Stimulated activated CD4-positive, alpha-beta T cell treated with anti-CD3 and anti-CD28 coated beads, Interleukin-1b, Interleukin-23, amount 100 ng/mL, for 4 hours (primary cell): ENCODE data around the gene KRTAP6-2.

Experiments
- DNase-seq, 2 donors: peaks; one replicate each; pipeline ENCODE4 v3.0.0-alpha.2; 2020; ENCODE audit warnings: low read depth in 2 of 2

The KRTAP6-2 gene

GRCh38 chr21:30598802-30599201 is at the start of gene KRTAP6-2:
Gene KRTAP6-2 (minus strand): TSS chr21:30598902. CDS start chr21:30598874, 28 bp downstream.
- DNase-seq, result no peak

GRCh38 chr21:30646904-30647414 is 48.3 kb upstream of the KRTAP6-2 start:
- no peak for DNase-seq

GRCh38 chr21:30642564-30642963 is 43.9 kb upstream of the KRTAP6-2 start, which contains the start of gene KRTAP20-3:
Gene KRTAP20-3 (plus strand): TSS chr21:30642864.
- DNase-seq, result no peak

- no peak for DNase-seq
Observed at GRCh38 chr21:30638686-30639085, 40.0 kb upstream of the KRTAP6-2 start.

GRCh38 chr21:30634906-30635305 is 36.2 kb upstream of the KRTAP6-2 start, which contains the start of gene KRTAP20-2:
Gene KRTAP20-2 (plus strand): TSS chr21:30635206. CDS start chr21:30635264, 58 bp downstream.
- DNase-seq, result no peak

- DNase-seq, result no peak
Observed at GRCh38 chr21:30629200-30629599, 30.5 kb upstream of the KRTAP6-2 start.

GRCh38 chr21:30628109-30628508 is 29.4 kb upstream of the KRTAP6-2 start:
- no peak for DNase-seq

GRCh38 chr21:30625449-30626165 is 26.9 kb upstream of the KRTAP6-2 start:
- no peak for DNase-seq

GRCh38 chr21:30623362-30623761 is 24.7 kb upstream of the KRTAP6-2 start:
- DNase-seq, result no peak

- no peak for DNase-seq
Observed at GRCh38 chr21:30620522-30620921, 21.8 kb upstream of the KRTAP6-2 start, which contains the start of gene KRTAP20-4. Gene KRTAP20-4 (plus strand): TSS chr21:30620627.

- no peak for DNase-seq
Observed at GRCh38 chr21:30620080-30620479, 21.4 kb upstream of the KRTAP6-2 start.

GRCh38 chr21:30616125-30616524 is 17.4 kb upstream of the KRTAP6-2 start, which contains the start of gene KRTAP20-1:
Gene KRTAP20-1 (plus strand): TSS chr21:30616425. CDS start chr21:30616455, 30 bp downstream.
- no peak for DNase-seq

- DNase-seq, result no peak
Observed at GRCh38 chr21:30615199-30615598, 16.5 kb upstream of the KRTAP6-2 start.

GRCh38 chr21:30613836-30614235 is 15.1 kb upstream of the KRTAP6-2 start, which contains the start of gene KRTAP6-1:
Gene KRTAP6-1 (minus strand): TSS chr21:30613930. CDS start chr21:30613904, 26 bp downstream.
- DNase-seq, result no peak

GRCh38 chr21:30612132-30612531 is 13.4 kb upstream of the KRTAP6-2 start:
- no peak for DNase-seq

- no peak for DNase-seq
Observed at GRCh38 chr21:30605968-30606367, 7.3 kb upstream of the KRTAP6-2 start.

- no peak for DNase-seq
Observed at GRCh38 chr21:30600787-30601186, 2.1 kb upstream of the KRTAP6-2 start, which contains the start of gene KRTAP22-1. Gene KRTAP22-1 (plus strand): TSS chr21:30601087.

- no peak for DNase-seq
Observed at GRCh38 chr21:30592140-30592539, 6.6 kb downstream of the KRTAP6-2 start, which contains the start of gene KRTAP6-3. Gene KRTAP6-3 (plus strand): TSS chr21:30592440. CDS start chr21:30592446, 6 bp downstream.

- no peak for DNase-seq
Observed at GRCh38 chr21:30590297-30590696, 8.4 kb downstream of the KRTAP6-2 start, which contains the start of gene KRTAP22-2. Gene KRTAP22-2 (minus strand): TSS chr21:30590397.

- DNase-seq, result no peak
Observed at GRCh38 chr21:30582870-30583269, 15.8 kb downstream of the KRTAP6-2 start.

- DNase-seq, result no peak
Observed at GRCh38 chr21:30580132-30580531, 18.6 kb downstream of the KRTAP6-2 start.

- DNase-seq, result no peak
Observed at GRCh38 chr21:30579346-30579745, 19.4 kb downstream of the KRTAP6-2 start.

- no peak for DNase-seq
Observed at GRCh38 chr21:30577766-30578165, 20.9 kb downstream of the KRTAP6-2 start.
